Transverse colon (tissue), 4 donors: ENCODE results near the gene PLXDC2. TPM values are rescaled to one million over a fixed set of nuclear protein-coding genes. Genes with fewer than 3 reads are reported as not detected.

Experiments
- DNase-seq: peaks from one replicate; pipeline ENCODE4 v3.0.0-alpha.2; 2019
- H3K27ac ChIP-seq, 4 donors: fragments of 200-600 bp; sonication (generic); 2 replicates each; pipeline ENCODE4 v1.5.1; 2016 to 2018; ENCODE audit warnings: inconsistent platforms in 4 of 4
- H3K27me3 ChIP-seq: fragments of 200-600 bp; sonication (generic); 2 replicates; pipeline ENCODE4 v1.5.1; 2017; ENCODE audit warnings: inconsistent platforms
- H3K36me3 ChIP-seq, 4 donors: fragments of 200-600 bp; sonication (generic); 2 replicates each; pipeline ENCODE4 v1.5.1; 2017 to 2019; ENCODE audit warnings: inconsistent platforms in 4 of 4
- H3K4me1 ChIP-seq, 4 donors: fragments of 200-600 bp; sonication (generic); 2 replicates each; pipeline ENCODE4 v1.5.1; 2017 to 2020; ENCODE audit warnings: inconsistent platforms in 4 of 4
- H3K4me3 ChIP-seq, 4 donors: fragments of 200-600 bp; sonication (generic); 1 replicate in 1 of 4; 2 replicates in 3 of 4; pipeline versions ENCODE4 v1.5.1 to v1.6.1; 2017 to 2019; ENCODE audit warnings: inconsistent platforms in 4 of 4
- H3K9me3 ChIP-seq, 2 donors: fragments of 200-600 bp; sonication (generic); 2 replicates each; pipeline ENCODE4 v1.5.1; 2017 to 2019; ENCODE audit warnings: inconsistent platforms in 2 of 2
- CTCF ChIP-seq, 5 experiments: fragments of 200-600 bp in 3 of 5; fragments of 450-650 bp in 2 of 5; sonication (generic) in 3 of 5; IDR thresholded peaks; 1 replicate in 2 of 5; 2 replicates in 3 of 5; pipeline ENCODE4 v1.5.1; 2016 to 2017; ENCODE audit warnings: antibody characterized with exemption in 5 of 5, inconsistent platforms in 3 of 5, mild to moderate bottlenecking in 2 of 5, moderate library complexity in 1 of 5
- EP300 ChIP-seq: sonication (generic); formaldehyde crosslinking; IDR thresholded peaks from one replicate; pipeline ENCODE4 v1.6.1; 2017; ENCODE audit warnings: antibody characterized with exemption, low read depth
- POLR2A ChIP-seq: fragments of 450-650 bp; IDR thresholded peaks from one replicate; pipeline ENCODE4 v1.6.1; 2016; ENCODE audit warnings: antibody characterized with exemption, mild to moderate bottlenecking, moderate library complexity
- POLR2AphosphoS5 ChIP-seq, 3 donors: sonication (generic); formaldehyde crosslinking; IDR thresholded peaks; one replicate each; pipeline ENCODE4 v1.6.1; 2016; ENCODE audit warnings: antibody characterized with exemption in 3 of 3
- WGBS, 2 donors: methylation state at CpG; one replicate each; pipeline ENCODE4 v1.1.5; 2018; ENCODE audit warnings: low coverage in 1 of 2; 5-methylcytosine and 5-hydroxymethylcytosine counted together
- in situ Hi-C, 4 donors: fragments of 200-750 bp; cut with MboI; loops; one replicate each; pipeline versions ENCODE4 v1.15.0 to v1.15.1; 2017; ENCODE audit warnings: low sequenced_read_pairs in 3 of 4, low pct_ligation_motif_present in 1 of 4, low pct_unique_long_range_greater_than_20kb in 1 of 4
- intact Hi-C: fragments of 100-400 bp; cut with DNase I; formaldehyde crosslinking; loops from one replicate; pipeline ENCODE4 v1.15.1; 2023; ENCODE audit warnings: low total_unique reads
- total RNA-seq, 4 donors: library from RNA; depleted of rRNA; stranded (reverse); fragments of >200 nt; gene quantifications; one replicate each; pipeline ENCODE4 v1.1.0, GENCODE V29; 2016

The PLXDC2 gene
- total RNA-seq, 4 donors from 2014 or later, result 12.0 to 32.2 (median 20.3) TPM

- intact Hi-C loops, result no loop called here
- no peak for DNase-seq
- H3K4me1 ChIP-seq, result peaks cover 0 to 9% (median 0%) of the 10 kb centered on the region in 4 donors
- in situ Hi-C loops, result no loop called here
- WGBS, 2 donors, result 34 to 44% methylated on average over 2 of the region's 2 CpGs
- no peaks in the 10 kb centered on the region for H3K27me3 ChIP-seq
- H3K36me3 ChIP-seq, result no peaks in the 10 kb centered on the region
- H3K9me3 ChIP-seq, result no peaks in the 10 kb centered on the region
- no peak overlapping the region for H3K4me3 ChIP-seq
- TF ChIP-seq POLR2AphosphoS5 (IDR thresholded peaks at IDR 0.05) (no peak), CTCF (IDR thresholded peaks at IDR 0.05) (no peak), POLR2A (no peak), EP300 (no peak)
- H3K27ac ChIP-seq, result no peak overlapping the region
Observed at GRCh38 chr10:19876570-19876969, 60.3 kb downstream of the PLXDC2 start.

GRCh38 chr10:19877466-19878255 is 61.4 kb downstream of the PLXDC2 start:
- Histone ChIP-seq H3K27me3 (no peaks in the 10 kb centered on the region), H3K4me1 (peaks cover 0 to 9% (median 0%) of the 10 kb centered on the region in 4 donors), H3K36me3 (no peaks in the 10 kb centered on the region), H3K9me3 (no peaks in the 10 kb centered on the region), H3K4me3 (no peak overlapping the region), H3K27ac (no peak overlapping the region)
- no peak for DNase-seq
- in situ Hi-C loops (no loop called here), intact Hi-C loops (no loop called here)
- TF ChIP-seq POLR2AphosphoS5 (IDR thresholded peaks at IDR 0.05) (no peak), EP300 (no peak), CTCF (IDR thresholded peaks at IDR 0.05) (no peak), POLR2A (no peak)
- WGBS, 2 donors, result 92 to 96% methylated on average over 8 of the region's 8 CpGs

- 81 to 82% methylated on average over 3 to 5 of the region's 5 CpGs for WGBS, 2 donors
- intact Hi-C loops (no loop called here), in situ Hi-C loops (no loop called here)
- no peak for TF ChIP-seq EP300
- no peak for TF ChIP-seq POLR2A
- TF ChIP-seq CTCF (IDR thresholded peaks at IDR 0.05), result no peak
- no peak for TF ChIP-seq POLR2AphosphoS5 (IDR thresholded peaks at IDR 0.05)
- no peaks in the 10 kb centered on the region for H3K9me3 ChIP-seq
- no peak overlapping the region for H3K4me3 ChIP-seq
- no peaks in the 10 kb centered on the region for H3K27me3 ChIP-seq
- no peaks in the 10 kb centered on the region for H3K36me3 ChIP-seq
- peaks cover 0 to 4% (median 1%) of the 10 kb centered on the region in 4 donors for H3K4me1 ChIP-seq
- no peak for DNase-seq
- no peak overlapping the region for H3K27ac ChIP-seq
Observed at GRCh38 chr10:19882621-19883020, 66.4 kb downstream of the PLXDC2 start.

- no peaks in the 10 kb centered on the region for H3K9me3 ChIP-seq
- TF ChIP-seq CTCF (IDR thresholded peaks at IDR 0.05) (no peak), EP300 (no peak), POLR2AphosphoS5 (IDR thresholded peaks at IDR 0.05) (no peak), POLR2A (no peak)
- H3K36me3 ChIP-seq, result no peaks in the 10 kb centered on the region
- intact Hi-C loops (no loop called here), in situ Hi-C loops (no loop called here)
- DNase-seq, result no peak
- H3K4me1 ChIP-seq, result peaks cover 0 to 23% (median 3%) of the 10 kb centered on the region in 4 donors
- no peak overlapping the region for H3K27ac ChIP-seq
- 66 to 69% methylated on average over 3 of the region's 3 CpGs for WGBS, 2 donors
- H3K27me3 ChIP-seq, result no peaks in the 10 kb centered on the region
- H3K4me3 ChIP-seq, result no peak overlapping the region
Observed at GRCh38 chr10:19888061-19888660, 71.9 kb downstream of the PLXDC2 start.
